IMR-90 (cell line): ENCODE data around the gene XIRP1. TPM values are rescaled to one million over a fixed set of nuclear protein-coding genes. Genes with fewer than 3 reads are reported as not detected.

ENCODE experiments used
- ATAC-seq: fragments of 200-7000 bp; cut with Tn5 transposase; 2 replicates; pipeline ENCODE4 v1.9.1; 2020; ENCODE audit warnings: low read depth, mild to moderate bottlenecking, moderate library complexity
- BruUV-seq: library from RNA; stranded (reverse); fragments of 400-500 nt; replicated peaks from 2 replicates; lab custom pipeline; 2021; lab: Mats Ljungman, UMichigan
- CTCF ChIA-PET: fragments of 300-600 bp; formaldehyde crosslinking; extraction: SDS; loops from one replicate; lab custom pipeline; 2021; ENCODE audit warnings: antibody characterized with exemption; lab: Yijun Ruan, JAX
- POLR2A ChIA-PET: fragments of 300-600 bp; sonication (Branson Sonifier 250); formaldehyde crosslinking; loops from one replicate; lab custom pipeline; 2022; ENCODE audit warnings: antibody characterized with exemption; ENCODE audit not compliant: unreplicated experiment; lab: Charles Lee
- DNase-seq: peaks from one replicate; pipeline ENCODE4 v3.0.0; 2013
- H2AFZ ChIP-seq: replicated peaks from 2 replicates; pipeline ENCODE3; 2013; ENCODE audit warnings: low read length, mild to moderate bottlenecking; ENCODE audit not compliant: poor library complexity
- H2AK5ac ChIP-seq: 2 replicates; pipeline ENCODE4 v1.6.1; 2013; ENCODE audit warnings: low read depth, low read length, inconsistent platforms
- H2AK9ac ChIP-seq: replicated peaks from 2 replicates; pipeline ENCODE3; 2013; ENCODE audit warnings: mild to moderate bottlenecking, low read depth, low read length, moderate library complexity; ENCODE audit not compliant: poor library complexity
- H2BK120ac ChIP-seq: 2 replicates; pipeline ENCODE4 v1.6.1; 2013; ENCODE audit warnings: low read depth, low read length, inconsistent platforms
- H2BK15ac ChIP-seq: 3 replicates; pipeline ENCODE4 v1.6.1; 2013; ENCODE audit warnings: low read depth, low read length, inconsistent platforms
- H2BK20ac ChIP-seq: 2 replicates; pipeline ENCODE4 v1.6.1; 2013; ENCODE audit warnings: low read depth, mild to moderate bottlenecking, inconsistent platforms, low read length, moderate library complexity
- H2BK5ac ChIP-seq: 2 replicates; pipeline ENCODE4 v1.6.1; 2013; ENCODE audit warnings: mild to moderate bottlenecking, low read depth, low read length, inconsistent platforms; ENCODE audit not compliant: poor library complexity, severe bottlenecking
- H3K14ac ChIP-seq: replicated peaks from 2 replicates; pipeline ENCODE4 v1.6.1; 2013; ENCODE audit warnings: low read depth, low read length, inconsistent platforms
- H3K18ac ChIP-seq: 2 replicates; pipeline ENCODE4 v1.6.1; 2013; ENCODE audit warnings: low read depth, low read length, control low read depth
- H3K23ac ChIP-seq: 2 replicates; pipeline ENCODE4 v1.6.1; 2013; ENCODE audit warnings: low read depth, low read length, inconsistent platforms
- H3K27ac ChIP-seq: 2 replicates; pipeline ENCODE4 v1.5.1; 2013; ENCODE audit warnings: mild to moderate bottlenecking, control low read depth, low read length; ENCODE audit not compliant: insufficient read depth
- H3K27me3 ChIP-seq: 2 replicates; pipeline ENCODE4 v1.6.1; 2013; ENCODE audit warnings: low read length; ENCODE audit not compliant: control insufficient read depth, insufficient read depth
- H3K36me3 ChIP-seq: 2 replicates; pipeline ENCODE4 v1.6.1; 2013; ENCODE audit warnings: low read length, mixed read lengths; ENCODE audit not compliant: control insufficient read depth, insufficient read depth
- H3K4ac ChIP-seq: 2 replicates; pipeline ENCODE4 v1.6.1; 2013; ENCODE audit warnings: low read depth, low read length, inconsistent platforms
- H3K4me1 ChIP-seq: 2 replicates; pipeline ENCODE4 v1.6.1; 2013; ENCODE audit warnings: low read length, mixed read lengths; ENCODE audit not compliant: control insufficient read depth, insufficient read depth
- H3K4me2 ChIP-seq: 2 replicates; pipeline ENCODE4 v1.6.1; 2013; ENCODE audit warnings: low read depth, mild to moderate bottlenecking, control low read depth, low read length, moderate library complexity
- H3K4me3 ChIP-seq: 2 replicates; pipeline ENCODE4 v1.5.1; 2013; ENCODE audit warnings: low read depth, mild to moderate bottlenecking, control low read depth, low read length, moderate library complexity; ENCODE audit not compliant: insufficient read depth
- H3K56ac ChIP-seq: 2 replicates; pipeline ENCODE4 v1.6.1; 2013; ENCODE audit warnings: low read length, inconsistent platforms; ENCODE audit not compliant: insufficient read depth; ENCODE audit errors: extremely low read depth
- H3K79me1 ChIP-seq, 2 experiments: 2 replicates each; pipeline ENCODE4 v1.6.1; 2013; ENCODE audit warnings: low read length in 2 of 2, inconsistent platforms in 1 of 2, low read depth in 1 of 2
- H3K9ac ChIP-seq: 2 replicates; pipeline ENCODE4 v1.6.1; 2013; ENCODE audit warnings: low read depth, low read length, control low read depth
- H3K9me1 ChIP-seq: 2 replicates; pipeline ENCODE4 v1.6.1; 2013; ENCODE audit warnings: low read length, inconsistent platforms; ENCODE audit not compliant: insufficient read depth
- H3K9me3 ChIP-seq: 2 replicates; pipeline ENCODE4 v1.6.1; 2013; ENCODE audit warnings: low read length; ENCODE audit not compliant: control insufficient read depth, insufficient read depth
- H4K20me1 ChIP-seq: 2 replicates; pipeline ENCODE4 v1.6.1; 2013; ENCODE audit warnings: low read length, inconsistent platforms; ENCODE audit not compliant: insufficient read depth
- H4K5ac ChIP-seq: 2 replicates; pipeline ENCODE4 v1.6.1; 2013; ENCODE audit warnings: mild to moderate bottlenecking, low read depth, low read length, control low read depth
- H4K8ac ChIP-seq, 2 experiments: 2 replicates each; pipeline ENCODE4 v1.6.1; 2013; ENCODE audit warnings: low read depth in 2 of 2, low read length in 2 of 2, control low read depth in 1 of 2, inconsistent platforms in 1 of 2
- H4K91ac ChIP-seq: 2 replicates; pipeline ENCODE4 v1.6.1; 2013; ENCODE audit warnings: low read depth, low read length, inconsistent platforms; ENCODE audit not compliant: insufficient read depth
- BHLHE40 ChIP-seq: fragments of 150-350 bp; IDR thresholded peaks from 2 replicates; pipeline ENCODE4 v1.6.1; 2016; ENCODE audit warnings: mild to moderate bottlenecking, low read depth, low read length
- CEBPB ChIP-seq: IDR thresholded peaks from 2 replicates; pipeline ENCODE4 v1.6.1; 2012; ENCODE audit warnings: low read depth, low read length, improper control_type of control experiment
- CHD1 ChIP-seq: IDR thresholded peaks from 2 replicates; pipeline ENCODE4 v1.6.1; 2012; ENCODE audit warnings: low read depth, low read length, improper control_type of control experiment
- ELK1 ChIP-seq: fragments of 150-350 bp; IDR thresholded peaks from 2 replicates; pipeline ENCODE4 v1.6.1; 2016; ENCODE audit warnings: low read depth, mild to moderate bottlenecking, low read length, moderate library complexity, borderline replicate concordance
- FOS ChIP-seq: fragments of 150-350 bp; IDR thresholded peaks from 2 replicates; pipeline ENCODE4 v1.6.1; 2016; ENCODE audit warnings: low read depth, low read length
- MAFK ChIP-seq: IDR thresholded peaks from 2 replicates; pipeline ENCODE4 v1.6.1; 2012; ENCODE audit warnings: low read depth, low read length, improper control_type of control experiment
- MAZ ChIP-seq: IDR thresholded peaks from 2 replicates; pipeline ENCODE4 v1.6.1; 2012; ENCODE audit warnings: low read depth, mild to moderate bottlenecking, low read length, improper control_type of control experiment, moderate library complexity, borderline replicate concordance
- MXI1 ChIP-seq: IDR thresholded peaks from 2 replicates; pipeline ENCODE4 v1.6.1; 2012; ENCODE audit warnings: low read depth, mild to moderate bottlenecking, low read length, moderate library complexity, borderline replicate concordance
- RCOR1 ChIP-seq: IDR thresholded peaks from 2 replicates; pipeline ENCODE4 v1.6.1; 2012; ENCODE audit warnings: mild to moderate bottlenecking, low read length, improper control_type of control experiment; ENCODE audit not compliant: insufficient replicate concordance
- RFX5 ChIP-seq: IDR thresholded peaks from 2 replicates; pipeline ENCODE4 v1.8.0; 2012; ENCODE audit warnings: low read depth, mild to moderate bottlenecking, low read length, moderate library complexity
- SMC3 ChIP-seq: fragments of 150-350 bp; IDR thresholded peaks from 2 replicates; pipeline ENCODE4 v1.6.1; 2016; ENCODE audit warnings: low read depth, mild to moderate bottlenecking, antibody characterized with exemption, low read length, moderate library complexity
- USF2 ChIP-seq: fragments of 150-350 bp; IDR thresholded peaks from 2 replicates; pipeline ENCODE4 v1.6.1; 2017; ENCODE audit warnings: mild to moderate bottlenecking, antibody characterized with exemption, low read length, low read depth
- WGBS, 2 experiments: methylation state at CpG; one replicate each; pipeline versions ENCODE4 v1.1.5 to v1.1.7; 2013; ENCODE audit warnings: missing lambda C conversion rate in 2 of 2; ENCODE audit not compliant: insufficient read length in 1 of 2; ENCODE audit errors: extremely low coverage in 2 of 2; 5-methylcytosine and 5-hydroxymethylcytosine counted together
- dilution Hi-C: fragments of 300-500 bp; cut with HindIII; formaldehyde crosslinking; loops from one replicate; pipeline ENCODE4 v1.14.3; 2018; ENCODE audit warnings: low sequenced_read_pairs; ENCODE audit not compliant: unreplicated experiment
- in situ Hi-C: fragments of 300-500 bp; cut with MboI; formaldehyde crosslinking; loops from 3 replicates; pipeline ENCODE4 v1.14.3; 2019; ENCODE audit warnings: low sequenced_read_pairs, inconsistent platforms, mixed read lengths
- intact Hi-C: fragments of 100-400 bp; cut with micrococcal nuclease; formaldehyde crosslinking; loops from 2 replicates; pipeline ENCODE4 v1.10.0; 2022
- polyA plus RNA-seq, 3 experiments: library from polyadenylated mRNA; depleted of rRNA; stranded (reverse); fragments of >200 nt; gene quantifications; 2 replicates each; pipeline ENCODE4 v1.2.3, GENCODE V29; 2012; ENCODE audit warnings: low replicate concordance in 1 of 3
- total RNA-seq: library from RNA; depleted of rRNA; stranded (reverse); fragments of >200 nt; gene quantifications from 2 replicates; pipeline ENCODE4 v1.2.3, GENCODE V29; 2012

The XIRP1 gene
- total and polyA plus RNA-seq, 2 of the 4 experiments (the other 2 are of a cell fraction): under 0.01 to 0.07 TPM

GRCh38 chr3:39183211-39184080 lies 8.9 kb downstream of the XIRP1 start:
- H3K56ac ChIP-seq: no peak overlapping the region
- H3K14ac ChIP-seq: no peak overlapping the region
- 40% methylated on average over 1 of the region's 12 CpGs; no CpG with 5 or more reads in 1 of the 2 experiments for WGBS, 2 experiments
- no peaks in the 10 kb centered on the region for H3K27me3 ChIP-seq
- no peak overlapping the region for H3K18ac ChIP-seq
- H4K91ac ChIP-seq: no peak overlapping the region
- H3K23ac ChIP-seq: no peak overlapping the region
- TF ChIP-seq SMC3: no peak
- TF ChIP-seq USF2: no peak
- no peak for TF ChIP-seq CEBPB
- no peak for TF ChIP-seq BHLHE40
- TF ChIP-seq MAZ: no peak
- TF ChIP-seq MAFK: no peak
- TF ChIP-seq FOS: no peak
- TF ChIP-seq MXI1: no peak
- no peak for TF ChIP-seq CHD1
- no peak for TF ChIP-seq RCOR1
- no peak for TF ChIP-seq ELK1
- TF ChIP-seq RFX5: no peak
- no TSS peak for BruUV-seq
- CTCF ChIA-PET: interaction anchor here (0.9 kb wide), 1 partner anchor 105 kb away, joined by 3 read pairs; no protein-coding TSS in a partner anchor
- H3K79me1 ChIP-seq: peaks cover 0 to 10% of the 10 kb centered on the region in 2 experiments; a peak in 1 of 4 replicates
- H3K9me3 ChIP-seq: no peaks in the 10 kb centered on the region
- peaks cover 10% of the 10 kb centered on the region for H3K4me1 ChIP-seq
- H2BK15ac ChIP-seq: no peak overlapping the region
- H3K36me3 ChIP-seq: no peaks in the 10 kb centered on the region
- ATAC-seq: no peak
- H3K9ac ChIP-seq: no peak overlapping the region
- no peak for DNase-seq
- H2AFZ ChIP-seq: no peak overlapping the region
- no peaks in the 10 kb centered on the region for H4K20me1 ChIP-seq
- H2BK120ac ChIP-seq: no peak overlapping the region
- in situ Hi-C loops (no loop called here), dilution Hi-C loops (no loop called here), intact Hi-C loops (no loop called here)
- no peak overlapping the region for H3K4ac ChIP-seq
- no peak overlapping the region for H3K27ac ChIP-seq
- H3K4me2 ChIP-seq: no peak overlapping the region
- POLR2A ChIA-PET: no interaction called here
- peaks cover 11% of the 10 kb centered on the region for H3K9me1 ChIP-seq
- H4K5ac ChIP-seq: no peak overlapping the region
- H3K4me3 ChIP-seq: no peak overlapping the region
- H4K8ac ChIP-seq: no peak overlapping the region
- H2BK5ac ChIP-seq: no peak overlapping the region
- H2BK20ac ChIP-seq: no peak overlapping the region
- H2AK9ac ChIP-seq: no peak overlapping the region
- H2AK5ac ChIP-seq: no peak overlapping the region
